Adrenal gland (tissue), 12 donors: Measurements from ENCODE around the gene DCLRE1A. TPM values are rescaled to one million over a fixed set of nuclear protein-coding genes. Genes with fewer than 3 reads are reported as not detected.

Experiments
- DNase-seq, 7 donors: peaks; one replicate each; pipeline ENCODE4 v3.0.0-alpha.2; 2019 to 2020
- H3K27ac ChIP-seq, 5 donors: fragments of 200-600 bp; sonication (generic) in 4 of 5; 1 replicate in 3 of 5; 2 replicates in 2 of 5; pipeline versions ENCODE4 v1.5.1 to v1.8.0; 2016 to 2020; ENCODE audit warnings: mild to moderate bottlenecking in 1 of 5
- H3K27me3 ChIP-seq: fragments of 200-600 bp; 2 replicates; pipeline ENCODE4 v1.8.0; 2021
- H3K36me3 ChIP-seq, 2 donors: fragments of 200-600 bp; replicated peaks in 1 of 2; 1 replicate in 1 of 2; 2 replicates in 1 of 2; pipeline versions ENCODE4 v1.5.1 to v1.8.0; 2018 to 2022
- H3K4me1 ChIP-seq, 2 donors: fragments of 200-600 bp; replicated peaks in 1 of 2; 1 replicate in 1 of 2; 2 replicates in 1 of 2; pipeline versions ENCODE4 v1.5.1 to v1.8.0; 2018 to 2021
- H3K4me3 ChIP-seq, 4 donors: fragments of 200-600 bp; sonication (generic) in 3 of 4; one replicate each; pipeline ENCODE4 v1.5.1; 2016 to 2018
- H3K9me3 ChIP-seq, 3 donors: fragments of 200-600 bp; sonication (generic) in 1 of 3; replicated peaks in 1 of 3; 1 replicate in 2 of 3; 2 replicates in 1 of 3; pipeline versions ENCODE4 v1.5.1 to v1.8.0; 2016 to 2021
- POLR2A ChIP-seq, 2 donors: fragments of 450-650 bp; IDR thresholded peaks; one replicate each; pipeline ENCODE4 v1.6.1; 2017; ENCODE audit warnings: antibody characterized with exemption in 2 of 2, mild to moderate bottlenecking in 2 of 2, moderate library complexity in 1 of 2
- WGBS, 4 donors: extraction: QIAGEN DNeasy Blood & Tissue Kit in 2 of 4; methylation state at CpG; one replicate each; pipeline versions ENCODE4 v1.1.5 to v1.1.7; 2013 to 2017; 5-methylcytosine and 5-hydroxymethylcytosine counted together
- intact Hi-C, 2 donors: fragments of 100-400 bp; cut with DNase I; formaldehyde crosslinking; loops; one replicate each; pipeline versions ENCODE4 v1.14.1 to v1.15.0; 2022 to 2023
- polyA plus RNA-seq, 3 donors: library from polyadenylated mRNA; stranded (reverse); fragments of 200-250 nt in 2 of 3; fragments of 350-450 nt in 1 of 3; fragmentation: Illumina TruSeq in 1 of 3; extraction: RNeasy Lipid Tissue Mini Kit (QIAGEN cat#74804) in 1 of 3; gene quantifications; one replicate each; pipeline ENCODE4 v1.2.3, GENCODE V29; 2013 to 2014
- small RNA-seq, 2 donors: library from RNA; depleted of rRNA; stranded (forward); fragments of <200 nt; gene quantifications; one replicate each; pipeline ENCODE3, GENCODE V24; 2016
- total RNA-seq, 9 donors: library from RNA; depleted of rRNA in 4 of 9; stranded (reverse); fragments of >200 nt in 4 of 9; fragments of 120-200 nt in 1 of 9; fragmentation: NEBNext Ultra II Directional in 1 of 9; extraction: Animal tissue kit (Norgen Biotek cat#: 25700) in 1 of 9; gene quantifications; one replicate each; pipeline versions ENCODE4 v1.1.0 to v1.2.4, GENCODE V29; 2013 to 2023
- TF ChIP-seq, protein P1 (sequence below), 6 experiments: fragments of 450-650 bp in 4 of 6; fragments of 200-600 bp in 2 of 6; sonication (generic) in 1 of 6; IDR thresholded peaks; 1 replicate in 5 of 6; 2 replicates in 1 of 6; pipeline versions ENCODE4 v1.5.1 to v1.8.0; 2016 to 2021; ENCODE audit warnings: antibody characterized with exemption in 6 of 6, mild to moderate bottlenecking in 2 of 6, moderate library complexity in 1 of 6
- donor health status: healthy with polysubstance abuse.
- donor health status: Bipolar disorder and iron deficiency.
- donor health status: DM: yes; HTN: yes; CAD: no.
- donor health status: DM: no; HTN: no; CAD: no.
- donor health status: DM: no; HTN: no; CAD: no.
- donor health status: DM: yes; HTN: yes; CAD: no.

Gene DCLRE1A
- total and polyA plus RNA-seq, 12 donors, result 3.5 to 13.2 (median 6.1) TPM

DNA sequence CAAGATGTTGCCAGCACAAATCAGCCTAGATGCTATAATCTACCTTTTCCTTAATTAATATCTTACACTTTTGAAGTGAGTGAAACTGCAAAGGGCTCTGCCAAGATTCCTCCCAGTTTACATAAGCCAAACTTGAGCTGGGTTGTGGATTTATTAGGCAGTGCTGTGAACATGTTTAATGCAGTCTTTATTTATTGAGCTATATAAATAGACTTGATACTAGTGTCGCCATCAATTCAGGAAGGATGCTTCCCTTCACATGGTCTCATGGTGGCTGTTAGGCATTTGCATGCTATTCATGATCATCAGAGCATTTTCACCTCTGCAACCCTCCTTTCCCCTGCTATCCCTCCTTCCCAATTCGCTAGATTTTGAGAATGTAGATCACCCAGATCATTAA is 62.2 kb downstream of the DCLRE1A start:
- H3K27me3 ChIP-seq, result no peaks in the 10 kb centered on the region
- H3K36me3 ChIP-seq, result no peaks in the 10 kb centered on the region
- TF ChIP-seq POLR2A (IDR thresholded peaks at IDR 0.05), result no peak
- TF ChIP-seq, protein P1, sequence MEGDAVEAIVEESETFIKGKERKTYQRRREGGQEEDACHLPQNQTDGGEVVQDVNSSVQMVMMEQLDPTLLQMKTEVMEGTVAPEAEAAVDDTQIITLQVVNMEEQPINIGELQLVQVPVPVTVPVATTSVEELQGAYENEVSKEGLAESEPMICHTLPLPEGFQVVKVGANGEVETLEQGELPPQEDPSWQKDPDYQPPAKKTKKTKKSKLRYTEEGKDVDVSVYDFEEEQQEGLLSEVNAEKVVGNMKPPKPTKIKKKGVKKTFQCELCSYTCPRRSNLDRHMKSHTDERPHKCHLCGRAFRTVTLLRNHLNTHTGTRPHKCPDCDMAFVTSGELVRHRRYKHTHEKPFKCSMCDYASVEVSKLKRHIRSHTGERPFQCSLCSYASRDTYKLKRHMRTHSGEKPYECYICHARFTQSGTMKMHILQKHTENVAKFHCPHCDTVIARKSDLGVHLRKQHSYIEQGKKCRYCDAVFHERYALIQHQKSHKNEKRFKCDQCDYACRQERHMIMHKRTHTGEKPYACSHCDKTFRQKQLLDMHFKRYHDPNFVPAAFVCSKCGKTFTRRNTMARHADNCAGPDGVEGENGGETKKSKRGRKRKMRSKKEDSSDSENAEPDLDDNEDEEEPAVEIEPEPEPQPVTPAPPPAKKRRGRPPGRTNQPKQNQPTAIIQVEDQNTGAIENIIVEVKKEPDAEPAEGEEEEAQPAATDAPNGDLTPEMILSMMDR (IDR thresholded peaks at IDR 0.05), result no peak
- H3K4me1 ChIP-seq, result no peaks in the 10 kb centered on the region
- intact Hi-C loops, result no loop called here
- no peak overlapping the region for H3K27ac ChIP-seq
- H3K4me3 ChIP-seq, result no peak overlapping the region
- no peak for DNase-seq
- no peaks in the 10 kb centered on the region for H3K9me3 ChIP-seq
- WGBS, 4 donors, result 54 to 71% (median 69%) methylated on average over 2 of the region's 2 CpGs

DNA sequence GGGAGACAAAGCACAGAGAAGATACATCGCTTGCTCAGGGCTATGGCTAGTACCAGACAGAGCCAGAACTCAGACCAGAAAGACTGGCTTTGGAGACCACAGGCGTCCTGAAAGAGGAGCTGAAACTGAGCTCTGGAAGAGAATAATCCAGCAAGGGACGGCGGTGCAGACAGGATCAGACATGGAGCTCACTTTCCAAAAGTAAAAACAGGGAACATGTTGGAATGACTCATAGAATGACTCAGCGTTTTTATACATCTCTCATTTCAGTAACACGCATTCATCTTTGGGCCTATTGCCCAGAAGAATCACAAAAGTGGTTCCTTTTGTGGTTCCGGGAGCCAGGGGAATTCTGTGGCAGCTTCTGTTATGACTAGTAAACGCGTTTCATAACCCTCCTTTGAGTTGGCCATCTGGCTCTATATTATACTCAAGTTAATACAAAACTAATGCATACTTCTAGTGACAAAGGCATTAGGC is 65.2 kb downstream of the DCLRE1A start:
- intact Hi-C loops, result no loop called here
- Histone ChIP-seq H3K27me3 (no peaks in the 10 kb centered on the region), H3K36me3 (no peaks in the 10 kb centered on the region), H3K9me3 (no peaks in the 10 kb centered on the region), H3K27ac (no peak overlapping the region), H3K4me1 (no peaks in the 10 kb centered on the region), H3K4me3 (no peak overlapping the region)
- no peak for TF ChIP-seq POLR2A (IDR thresholded peaks at IDR 0.05)
- TF ChIP-seq, protein P1 (IDR thresholded peaks at IDR 0.05), result no peak
- WGBS, 4 donors, result 45 to 52% (median 49%) methylated on average over 9 of the region's 9 CpGs
- DNase-seq, result peak in 5 of 7 donors; percentile 28 to 61 (median 43)

Small RNA genes within 50 kb of the gene (small RNA-seq; reads per million reads assigned to genes)
- gene RF00560, result 0 reads per million in 2 donors

Other genes with a start within 250 kb of the DCLRE1A start
- 1 to 10 TPM in 1 of 9 donors, under 1 TPM in 1, not detected in 7; 0.11 to 2.0 TPM for gene NRAP, start 190.0 kb downstream of the DCLRE1A start, total RNA-seq
- under 1 TPM in 2 of 3 donors, not detected in 1; 0.03 to 0.08 TPM for gene NRAP, start 190.0 kb downstream of the DCLRE1A start, polyA plus RNA-seq
- 10 to 100 TPM in 8 of 9 donors, 1 to 10 TPM in 1; 7.5 to 25.1 (median 17.2) TPM for gene CASP7, start 174.2 kb downstream of the DCLRE1A start, total RNA-seq
- 10 to 100 TPM in 1 of 3 donors, 1 to 10 TPM in 2; 7.1 to 24.5 (median 8.4) TPM for gene CASP7, start 174.2 kb downstream of the DCLRE1A start, polyA plus RNA-seq
- gene PLEKHS1, start 102.4 kb downstream of the DCLRE1A start, total RNA-seq, result not detected
- under 1 TPM in 1 of 3 donors, not detected in 2; 0.13 TPM for gene PLEKHS1, start 102.4 kb downstream of the DCLRE1A start, polyA plus RNA-seq
- 10 to 100 TPM; 16.7 to 45.2 (median 39.3) TPM for gene NHLRC2, start 579 bp upstream of the DCLRE1A start, total RNA-seq
- 10 to 100 TPM in 1 of 3 donors, 1 to 10 TPM in 2; 5.8 to 12.7 (median 7.9) TPM for gene NHLRC2, start 579 bp upstream of the DCLRE1A start, polyA plus RNA-seq
- under 1 TPM in 6 of 9 donors, not detected in 3; 0.14 to 0.78 (median 0.36) TPM for gene ADRB1, start 189.8 kb upstream of the DCLRE1A start, total RNA-seq
- gene ADRB1, start 189.8 kb upstream of the DCLRE1A start, polyA plus RNA-seq, result under 1 TPM; 0.13 to 0.54 (median 0.24) TPM